Mucosa of stomach (tissue), 1 donor: ENCODE results near the gene RBM12.

Source experiments
- H3K27me3 ChIP-seq: one replicate; pipeline ENCODE4 v1.7.0; 2013; ENCODE audit warnings: mild to moderate bottlenecking, low read length; ENCODE audit not compliant: control insufficient read depth, insufficient read depth
- H3K36me3 ChIP-seq: one replicate; pipeline ENCODE4 v1.7.0; 2013; ENCODE audit warnings: low read length; ENCODE audit not compliant: control insufficient read depth, insufficient read depth
- H3K4me1 ChIP-seq: one replicate; pipeline ENCODE4 v1.7.0; 2013; ENCODE audit warnings: mild to moderate bottlenecking, low read length; ENCODE audit not compliant: control insufficient read depth, insufficient read depth
- H3K4me3 ChIP-seq: one replicate; pipeline ENCODE4 v1.7.0; 2013; ENCODE audit warnings: low read length
- H3K9ac ChIP-seq: one replicate; pipeline ENCODE4 v1.7.0; 2013; ENCODE audit warnings: mild to moderate bottlenecking, low read length, moderate library complexity
- H3K9me3 ChIP-seq: one replicate; pipeline ENCODE4 v1.7.0; 2013; ENCODE audit warnings: mild to moderate bottlenecking, low read length, moderate library complexity; ENCODE audit not compliant: control insufficient read depth
- donor health status: Pancreatic carcinoma.

The RBM12 gene

GRCh38 chr20:35644806-35645205 is 19.9 kb downstream of the RBM12 start:
- Histone ChIP-seq H3K36me3 (no peaks in the 10 kb centered on the region), H3K4me3 (no peak overlapping the region), H3K9me3 (no peaks in the 10 kb centered on the region), H3K9ac (no peak overlapping the region), H3K27me3 (no peaks in the 10 kb centered on the region), H3K4me1 (no peaks in the 10 kb centered on the region)

- Histone ChIP-seq H3K9me3 (no peaks in the 10 kb centered on the region), H3K36me3 (no peaks in the 10 kb centered on the region), H3K9ac (no peak overlapping the region), H3K4me3 (no peak overlapping the region), H3K4me1 (no peaks in the 10 kb centered on the region), H3K27me3 (no peaks in the 10 kb centered on the region)
These were observed 21.7 kb downstream of the RBM12 start for GRCh38 chr20:35643045-35643444.

- no peaks in the 10 kb centered on the region for H3K27me3 ChIP-seq
- no peaks in the 10 kb centered on the region for H3K36me3 ChIP-seq
- H3K9ac ChIP-seq: no peak overlapping the region
- no peaks in the 10 kb centered on the region for H3K9me3 ChIP-seq
- H3K4me3 ChIP-seq: no peak overlapping the region
- no peaks in the 10 kb centered on the region for H3K4me1 ChIP-seq
These were observed 23.0 kb downstream of the RBM12 start for GRCh38 chr20:35641743-35642142.

- no peaks in the 10 kb centered on the region for H3K27me3 ChIP-seq
- H3K9me3 ChIP-seq: no peaks in the 10 kb centered on the region
- H3K4me1 ChIP-seq: no peaks in the 10 kb centered on the region
- H3K4me3 ChIP-seq: no peak overlapping the region
- H3K36me3 ChIP-seq: no peaks in the 10 kb centered on the region
- H3K9ac ChIP-seq: no peak overlapping the region
These were observed 24.0 kb downstream of the RBM12 start for GRCh38 chr20:35640724-35641123.

- Histone ChIP-seq H3K27me3 (no peaks in the 10 kb centered on the region), H3K9ac (no peak overlapping the region), H3K4me1 (no peaks in the 10 kb centered on the region), H3K9me3 (no peaks in the 10 kb centered on the region), H3K4me3 (no peak overlapping the region), H3K36me3 (no peaks in the 10 kb centered on the region)
These were observed 25.9 kb downstream of the RBM12 start for GRCh38 chr20:35638751-35639150.

DNA sequence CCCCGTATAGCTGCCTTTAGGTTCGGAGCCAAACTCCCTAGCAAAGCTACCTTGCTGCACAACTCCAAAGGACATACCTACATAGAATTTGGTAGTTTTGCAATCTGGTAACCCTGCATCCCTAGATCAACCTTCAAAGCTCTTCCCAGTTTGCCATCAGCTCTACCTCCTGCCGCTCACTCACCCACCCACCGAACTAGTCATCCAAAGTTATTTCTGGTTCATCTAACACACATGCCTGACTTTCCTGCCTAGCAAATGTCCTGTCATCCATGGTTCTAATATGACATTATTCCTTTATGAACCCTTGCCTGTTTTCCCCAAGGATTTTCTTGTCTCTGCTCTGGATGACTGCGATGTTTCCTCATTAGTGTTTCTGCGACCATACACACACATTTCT is 27.4 kb downstream of the RBM12 start:
- H3K4me3 ChIP-seq: no peak overlapping the region
- no peak overlapping the region for H3K9ac ChIP-seq
- H3K36me3 ChIP-seq: no peaks in the 10 kb centered on the region
- no peaks in the 10 kb centered on the region for H3K4me1 ChIP-seq
- no peaks in the 10 kb centered on the region for H3K9me3 ChIP-seq
- no peaks in the 10 kb centered on the region for H3K27me3 ChIP-seq

GRCh38 chr20:35636095-35636494 is 28.6 kb downstream of the RBM12 start:
- Histone ChIP-seq H3K4me3 (no peak overlapping the region), H3K9me3 (no peaks in the 10 kb centered on the region), H3K4me1 (no peaks in the 10 kb centered on the region), H3K9ac (no peak overlapping the region), H3K27me3 (no peaks in the 10 kb centered on the region), H3K36me3 (peaks cover under 1% of the 10 kb centered on the region)

- no peaks in the 10 kb centered on the region for H3K4me1 ChIP-seq
- H3K9ac ChIP-seq: no peak overlapping the region
- H3K4me3 ChIP-seq: no peak overlapping the region
- H3K9me3 ChIP-seq: no peaks in the 10 kb centered on the region
- H3K27me3 ChIP-seq: no peaks in the 10 kb centered on the region
- H3K36me3 ChIP-seq: peaks cover 4% of the 10 kb centered on the region
These were observed 29.0 kb downstream of the RBM12 start for GRCh38 chr20:35635652-35636051.

- no peaks in the 10 kb centered on the region for H3K27me3 ChIP-seq
- H3K4me3 ChIP-seq: no peak overlapping the region
- H3K9me3 ChIP-seq: no peaks in the 10 kb centered on the region
- H3K4me1 ChIP-seq: no peaks in the 10 kb centered on the region
- H3K9ac ChIP-seq: no peak overlapping the region
- peaks cover 7% of the 10 kb centered on the region for H3K36me3 ChIP-seq
These were observed 32.1 kb downstream of the RBM12 start for GRCh38 chr20:35632539-35633115.

GRCh38 chr20:35630636-35631035 is 34.1 kb downstream of the RBM12 start:
- no peak overlapping the region for H3K4me3 ChIP-seq
- H3K9ac ChIP-seq: no peak overlapping the region
- no peaks in the 10 kb centered on the region for H3K27me3 ChIP-seq
- H3K36me3 ChIP-seq: peaks cover 7% of the 10 kb centered on the region
- H3K9me3 ChIP-seq: no peaks in the 10 kb centered on the region
- H3K4me1 ChIP-seq: no peaks in the 10 kb centered on the region

DNA sequence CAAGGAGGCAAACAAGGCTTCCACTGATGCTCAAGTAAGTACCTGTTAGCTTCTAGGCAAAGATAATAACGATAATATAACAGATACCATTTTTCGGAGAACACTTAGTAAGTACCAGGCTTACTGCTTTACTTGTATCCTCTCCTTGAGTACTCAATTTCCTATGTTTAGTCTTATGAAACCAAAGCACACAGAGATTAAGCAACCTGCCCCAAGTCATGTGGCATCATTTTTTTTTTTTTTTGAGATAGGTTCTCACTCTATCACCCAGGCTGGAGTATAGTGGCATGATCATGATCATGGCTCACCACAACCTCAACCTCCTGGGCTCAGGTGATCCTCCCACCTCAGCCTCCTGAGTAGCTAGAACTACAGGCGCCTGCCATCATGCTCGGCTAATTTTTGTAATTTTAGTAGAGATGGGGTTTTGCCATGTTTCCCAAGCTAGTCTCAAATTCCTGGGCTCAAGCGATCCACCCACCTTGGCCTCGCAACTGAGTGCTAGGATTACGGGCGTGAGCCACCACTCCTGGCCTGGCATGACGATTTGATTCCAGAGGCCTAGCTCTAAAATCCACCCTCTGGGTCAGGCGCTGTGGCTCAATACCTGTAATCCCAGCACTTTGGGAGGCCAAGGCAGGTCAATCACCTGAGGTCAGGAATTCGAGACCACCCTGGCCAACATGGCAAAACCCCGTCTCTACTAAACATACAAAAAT is 35.1 kb downstream of the RBM12 start:
- H3K4me1 ChIP-seq: no peaks in the 10 kb centered on the region
- H3K9ac ChIP-seq: no peak overlapping the region
- no peak overlapping the region for H3K4me3 ChIP-seq
- H3K27me3 ChIP-seq: no peaks in the 10 kb centered on the region
- H3K9me3 ChIP-seq: no peaks in the 10 kb centered on the region
- H3K36me3 ChIP-seq: peaks cover 7% of the 10 kb centered on the region

DNA sequence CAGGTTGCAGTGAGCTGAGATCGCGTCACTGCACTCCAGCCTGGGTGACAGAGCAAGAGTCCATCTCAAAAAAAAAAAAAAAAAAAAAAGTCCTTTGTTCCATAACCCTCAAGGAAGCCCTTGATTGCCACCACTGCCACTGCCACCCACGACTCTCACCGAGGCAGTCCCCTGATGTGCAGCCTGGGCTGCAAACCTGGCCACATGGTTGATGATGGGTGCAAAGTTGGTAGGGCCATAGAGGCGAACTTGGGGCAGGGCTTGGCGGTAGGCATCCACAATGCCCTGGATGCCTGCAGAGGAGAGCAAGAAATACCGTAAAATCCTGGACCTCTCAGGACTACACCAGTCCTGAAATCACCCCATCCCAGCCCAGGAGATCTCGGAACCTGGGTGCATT is 37.6 kb downstream of the RBM12 start:
- Histone ChIP-seq H3K9ac (no peak overlapping the region), H3K9me3 (no peaks in the 10 kb centered on the region), H3K4me3 (no peak overlapping the region), H3K4me1 (no peaks in the 10 kb centered on the region), H3K36me3 (peaks cover 7% of the 10 kb centered on the region), H3K27me3 (no peaks in the 10 kb centered on the region)
